ENCODE measurements around the gene CRIP1.

DNA sequence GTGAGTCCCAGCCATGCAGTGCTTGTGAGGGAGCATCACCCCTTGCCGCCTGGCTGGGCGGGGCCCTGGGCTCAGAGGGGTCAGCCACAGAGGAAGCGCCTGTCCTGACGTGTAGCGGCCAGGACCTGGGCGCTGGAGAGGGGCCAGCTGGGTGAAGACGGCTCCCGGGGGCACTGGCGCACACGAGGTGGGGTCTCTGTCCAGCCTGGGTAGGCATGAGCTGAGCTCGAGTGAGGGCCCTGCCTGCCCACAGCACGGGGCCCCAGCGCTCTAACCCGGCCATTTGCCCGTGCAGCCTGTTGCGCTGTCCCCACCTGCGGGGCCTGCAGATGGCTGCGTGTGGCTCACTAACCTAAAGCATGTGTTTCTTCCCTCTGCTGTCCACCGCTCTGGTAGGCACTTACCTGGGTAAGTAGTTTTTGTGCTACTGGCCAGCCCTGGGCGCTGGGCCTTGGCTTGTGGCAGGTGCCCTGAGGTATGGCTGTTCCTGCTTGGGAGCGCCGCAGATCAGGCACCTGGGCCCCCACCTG is 18.7 kb upstream of the CRIP1 start:
- TF ChIP-seq, protein P1, sequence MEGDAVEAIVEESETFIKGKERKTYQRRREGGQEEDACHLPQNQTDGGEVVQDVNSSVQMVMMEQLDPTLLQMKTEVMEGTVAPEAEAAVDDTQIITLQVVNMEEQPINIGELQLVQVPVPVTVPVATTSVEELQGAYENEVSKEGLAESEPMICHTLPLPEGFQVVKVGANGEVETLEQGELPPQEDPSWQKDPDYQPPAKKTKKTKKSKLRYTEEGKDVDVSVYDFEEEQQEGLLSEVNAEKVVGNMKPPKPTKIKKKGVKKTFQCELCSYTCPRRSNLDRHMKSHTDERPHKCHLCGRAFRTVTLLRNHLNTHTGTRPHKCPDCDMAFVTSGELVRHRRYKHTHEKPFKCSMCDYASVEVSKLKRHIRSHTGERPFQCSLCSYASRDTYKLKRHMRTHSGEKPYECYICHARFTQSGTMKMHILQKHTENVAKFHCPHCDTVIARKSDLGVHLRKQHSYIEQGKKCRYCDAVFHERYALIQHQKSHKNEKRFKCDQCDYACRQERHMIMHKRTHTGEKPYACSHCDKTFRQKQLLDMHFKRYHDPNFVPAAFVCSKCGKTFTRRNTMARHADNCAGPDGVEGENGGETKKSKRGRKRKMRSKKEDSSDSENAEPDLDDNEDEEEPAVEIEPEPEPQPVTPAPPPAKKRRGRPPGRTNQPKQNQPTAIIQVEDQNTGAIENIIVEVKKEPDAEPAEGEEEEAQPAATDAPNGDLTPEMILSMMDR (IDR thresholded peaks at IDR 0.05), result no peak
- TF ChIP-seq POLR2A (IDR thresholded peaks at IDR 0.05), result no peak

Measured in vagina (tissue), 2 donors.